ENCODE results near the gene ITGA2. TPM values are rescaled to one million over a fixed set of nuclear protein-coding genes. Genes with fewer than 3 reads are reported as not detected.

ITGA2 gene
- total and polyA plus RNA-seq, 9 of the 15 experiments (the other 6 are each of a cell fraction or from before 2014, with no cell fraction given): 0.01 to 0.09 (median 0.03) TPM; not detected in 5

DNA sequence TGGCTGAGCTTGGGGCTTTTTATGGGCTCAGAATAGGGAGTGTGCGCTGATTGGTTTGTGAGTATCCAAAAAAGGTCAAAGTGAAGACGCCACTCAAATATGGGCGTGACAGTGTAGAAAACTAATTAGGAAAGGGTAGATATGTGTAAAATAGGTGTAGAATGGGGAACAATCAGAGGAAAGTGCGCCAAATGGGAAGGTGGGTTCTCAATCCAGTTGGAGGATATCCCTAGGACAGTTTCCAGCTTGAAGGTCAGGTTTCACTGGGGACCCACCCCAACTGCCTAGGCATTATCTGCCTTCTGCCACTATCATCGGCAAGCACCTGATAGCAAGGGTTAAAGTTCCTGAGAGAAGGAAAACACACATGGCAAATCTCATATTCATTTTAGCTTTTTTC lies 129.7 kb downstream of the ITGA2 start (continued):
- TF ChIP-seq PPARD (CRISPR knock-in tag; IDR thresholded peaks at IDR 0.05) (no peak), ZNF780A (CRISPR knock-in tag; IDR thresholded peaks at IDR 0.05) (no peak), FUS (optimal IDR thresholded peaks at IDR 0.05; ENCODE audit: low read depth, low read length) (no peak), ZNF655 (CRISPR knock-in tag; IDR thresholded peaks at IDR 0.05) (no peak), TEAD2 (tag; IDR thresholded peaks at IDR 0.05) (no peak), CREB1 (IDR thresholded peaks at IDR 0.05) (no peak), CREB1 (CRISPR knock-in tag; IDR thresholded peaks at IDR 0.05) (no peak), EHMT2 (IDR thresholded peaks at IDR 0.05) (no peak), HEY1 (CRISPR knock-in tag; IDR thresholded peaks at IDR 0.05; ENCODE audit: borderline replicate concordance) (no peak), EWSR1 (IDR thresholded peaks at IDR 0.05; ENCODE audit: borderline replicate concordance, low read depth, partially characterized antibody) (no peak), NR2C1 (IDR thresholded peaks at IDR 0.05) (peak; percentile 87), NR2C1 (tag; IDR thresholded peaks at IDR 0.05) (peak; percentile 86), SMARCC2 (IDR thresholded peaks at IDR 0.05; ENCODE audit: low read depth) (no peak), MTA3 (IDR thresholded peaks at IDR 0.05; ENCODE audit: borderline replicate concordance) (0 out of 2 replicates have a peak, but pooled peaks have one; percentile 38), PCBP2 (IDR thresholded peaks at IDR 0.05; ENCODE audit: low read depth, low read length, poor library complexity, severe bottlenecking) (no peak), RBM25 (IDR thresholded peaks at IDR 0.05; ENCODE audit: low read depth, low read length, severe bottlenecking) (no peak), CBX8 (IDR thresholded peaks at IDR 0.05; ENCODE audit: borderline replicate concordance, extremely low read depth, low read depth, low read length, poor library complexity, severe bottlenecking) (no peak), SMC3 (conservative IDR thresholded peaks at IDR 0.05; ENCODE audit: insufficient read depth, low read depth, low read length) (no peak), ZNF212 (CRISPR knock-in tag; IDR thresholded peaks at IDR 0.05) (no peak), MYBL2 (IDR thresholded peaks at IDR 0.05; ENCODE audit: low read depth) (no peak), MYBL2 (CRISPR knock-in tag; IDR thresholded peaks at IDR 0.05; ENCODE audit: borderline replicate concordance) (no peak), POLR2G (IDR thresholded peaks at IDR 0.05; ENCODE audit: low read depth, low read length) (no peak)
- TF ChIP-seq, protein P1, sequence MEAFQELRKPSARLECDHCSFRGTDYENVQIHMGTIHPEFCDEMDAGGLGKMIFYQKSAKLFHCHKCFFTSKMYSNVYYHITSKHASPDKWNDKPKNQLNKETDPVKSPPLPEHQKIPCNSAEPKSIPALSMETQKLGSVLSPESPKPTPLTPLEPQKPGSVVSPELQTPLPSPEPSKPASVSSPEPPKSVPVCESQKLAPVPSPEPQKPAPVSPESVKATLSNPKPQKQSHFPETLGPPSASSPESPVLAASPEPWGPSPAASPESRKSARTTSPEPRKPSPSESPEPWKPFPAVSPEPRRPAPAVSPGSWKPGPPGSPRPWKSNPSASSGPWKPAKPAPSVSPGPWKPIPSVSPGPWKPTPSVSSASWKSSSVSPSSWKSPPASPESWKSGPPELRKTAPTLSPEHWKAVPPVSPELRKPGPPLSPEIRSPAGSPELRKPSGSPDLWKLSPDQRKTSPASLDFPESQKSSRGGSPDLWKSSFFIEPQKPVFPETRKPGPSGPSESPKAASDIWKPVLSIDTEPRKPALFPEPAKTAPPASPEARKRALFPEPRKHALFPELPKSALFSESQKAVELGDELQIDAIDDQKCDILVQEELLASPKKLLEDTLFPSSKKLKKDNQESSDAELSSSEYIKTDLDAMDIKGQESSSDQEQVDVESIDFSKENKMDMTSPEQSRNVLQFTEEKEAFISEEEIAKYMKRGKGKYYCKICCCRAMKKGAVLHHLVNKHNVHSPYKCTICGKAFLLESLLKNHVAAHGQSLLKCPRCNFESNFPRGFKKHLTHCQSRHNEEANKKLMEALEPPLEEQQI (IDR thresholded peaks at IDR 0.05): no peak
- TF ChIP-seq, protein P2, sequence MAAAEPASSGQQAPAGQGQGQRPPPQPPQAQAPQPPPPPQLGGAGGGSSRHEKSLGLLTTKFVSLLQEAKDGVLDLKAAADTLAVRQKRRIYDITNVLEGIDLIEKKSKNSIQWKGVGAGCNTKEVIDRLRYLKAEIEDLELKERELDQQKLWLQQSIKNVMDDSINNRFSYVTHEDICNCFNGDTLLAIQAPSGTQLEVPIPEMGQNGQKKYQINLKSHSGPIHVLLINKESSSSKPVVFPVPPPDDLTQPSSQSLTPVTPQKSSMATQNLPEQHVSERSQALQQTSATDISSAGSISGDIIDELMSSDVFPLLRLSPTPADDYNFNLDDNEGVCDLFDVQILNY (CRISPR knock-in tag; IDR thresholded peaks at IDR 0.05): no peak
- TF ChIP-seq, protein P3, sequence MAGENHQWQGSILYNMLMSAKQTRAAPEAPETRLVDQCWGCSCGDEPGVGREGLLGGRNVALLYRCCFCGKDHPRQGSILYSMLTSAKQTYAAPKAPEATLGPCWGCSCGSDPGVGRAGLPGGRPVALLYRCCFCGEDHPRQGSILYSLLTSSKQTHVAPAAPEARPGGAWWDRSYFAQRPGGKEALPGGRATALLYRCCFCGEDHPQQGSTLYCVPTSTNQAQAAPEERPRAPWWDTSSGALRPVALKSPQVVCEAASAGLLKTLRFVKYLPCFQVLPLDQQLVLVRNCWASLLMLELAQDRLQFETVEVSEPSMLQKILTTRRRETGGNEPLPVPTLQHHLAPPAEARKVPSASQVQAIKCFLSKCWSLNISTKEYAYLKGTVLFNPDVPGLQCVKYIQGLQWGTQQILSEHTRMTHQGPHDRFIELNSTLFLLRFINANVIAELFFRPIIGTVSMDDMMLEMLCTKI (IDR thresholded peaks at IDR 0.05; ENCODE audit: partially characterized antibody): no peak

All from K562 (cell line).